IMR-90 (cell line): ENCODE results near the gene FRAS1. TPM values are rescaled to one million over a fixed set of nuclear protein-coding genes. Genes with fewer than 3 reads are reported as not detected.

ENCODE experiments used
- ATAC-seq: fragments of 200-7000 bp; cut with Tn5 transposase; 2 replicates; pipeline ENCODE4 v1.9.1; 2020; ENCODE audit warnings: low read depth, mild to moderate bottlenecking, moderate library complexity
- BruUV-seq: library from RNA; stranded (reverse); fragments of 400-500 nt; replicated peaks from 2 replicates; lab custom pipeline; 2021; lab: Mats Ljungman, UMichigan
- CTCF ChIA-PET: fragments of 300-600 bp; formaldehyde crosslinking; extraction: SDS; loops from one replicate; lab custom pipeline; 2021; ENCODE audit warnings: antibody characterized with exemption; lab: Yijun Ruan, JAX
- POLR2A ChIA-PET: fragments of 300-600 bp; sonication (Branson Sonifier 250); formaldehyde crosslinking; loops from one replicate; lab custom pipeline; 2022; ENCODE audit warnings: antibody characterized with exemption; ENCODE audit not compliant: unreplicated experiment; lab: Charles Lee
- DNase-seq: peaks from one replicate; pipeline ENCODE4 v3.0.0; 2013
- H2AFZ ChIP-seq: replicated peaks from 2 replicates; pipeline ENCODE3; 2013; ENCODE audit warnings: low read length, mild to moderate bottlenecking; ENCODE audit not compliant: poor library complexity
- H2AK5ac ChIP-seq: 2 replicates; pipeline ENCODE4 v1.6.1; 2013; ENCODE audit warnings: low read depth, low read length, inconsistent platforms
- H2AK9ac ChIP-seq: replicated peaks from 2 replicates; pipeline ENCODE3; 2013; ENCODE audit warnings: mild to moderate bottlenecking, low read depth, low read length, moderate library complexity; ENCODE audit not compliant: poor library complexity
- H2BK120ac ChIP-seq: 2 replicates; pipeline ENCODE4 v1.6.1; 2013; ENCODE audit warnings: low read depth, low read length, inconsistent platforms
- H2BK15ac ChIP-seq: 3 replicates; pipeline ENCODE4 v1.6.1; 2013; ENCODE audit warnings: low read depth, low read length, inconsistent platforms
- H2BK20ac ChIP-seq: 2 replicates; pipeline ENCODE4 v1.6.1; 2013; ENCODE audit warnings: low read depth, mild to moderate bottlenecking, inconsistent platforms, low read length, moderate library complexity
- H2BK5ac ChIP-seq: 2 replicates; pipeline ENCODE4 v1.6.1; 2013; ENCODE audit warnings: mild to moderate bottlenecking, low read depth, low read length, inconsistent platforms; ENCODE audit not compliant: poor library complexity, severe bottlenecking
- H3K14ac ChIP-seq: replicated peaks from 2 replicates; pipeline ENCODE4 v1.6.1; 2013; ENCODE audit warnings: low read depth, low read length, inconsistent platforms
- H3K18ac ChIP-seq: 2 replicates; pipeline ENCODE4 v1.6.1; 2013; ENCODE audit warnings: low read depth, low read length, control low read depth
- H3K23ac ChIP-seq: 2 replicates; pipeline ENCODE4 v1.6.1; 2013; ENCODE audit warnings: low read depth, low read length, inconsistent platforms
- H3K27ac ChIP-seq: 2 replicates; pipeline ENCODE4 v1.5.1; 2013; ENCODE audit warnings: mild to moderate bottlenecking, control low read depth, low read length; ENCODE audit not compliant: insufficient read depth
- H3K27me3 ChIP-seq: 2 replicates; pipeline ENCODE4 v1.6.1; 2013; ENCODE audit warnings: low read length; ENCODE audit not compliant: control insufficient read depth, insufficient read depth
- H3K36me3 ChIP-seq: 2 replicates; pipeline ENCODE4 v1.6.1; 2013; ENCODE audit warnings: low read length, mixed read lengths; ENCODE audit not compliant: control insufficient read depth, insufficient read depth
- H3K4ac ChIP-seq: 2 replicates; pipeline ENCODE4 v1.6.1; 2013; ENCODE audit warnings: low read depth, low read length, inconsistent platforms
- H3K4me1 ChIP-seq: 2 replicates; pipeline ENCODE4 v1.6.1; 2013; ENCODE audit warnings: low read length, mixed read lengths; ENCODE audit not compliant: control insufficient read depth, insufficient read depth
- H3K4me2 ChIP-seq: 2 replicates; pipeline ENCODE4 v1.6.1; 2013; ENCODE audit warnings: low read depth, mild to moderate bottlenecking, control low read depth, low read length, moderate library complexity
- H3K4me3 ChIP-seq: 2 replicates; pipeline ENCODE4 v1.5.1; 2013; ENCODE audit warnings: low read depth, mild to moderate bottlenecking, control low read depth, low read length, moderate library complexity; ENCODE audit not compliant: insufficient read depth
- H3K56ac ChIP-seq: 2 replicates; pipeline ENCODE4 v1.6.1; 2013; ENCODE audit warnings: low read length, inconsistent platforms; ENCODE audit not compliant: insufficient read depth; ENCODE audit errors: extremely low read depth
- H3K79me1 ChIP-seq, 2 experiments: 2 replicates each; pipeline ENCODE4 v1.6.1; 2013; ENCODE audit warnings: low read length in 2 of 2, inconsistent platforms in 1 of 2, low read depth in 1 of 2
- H3K9ac ChIP-seq: 2 replicates; pipeline ENCODE4 v1.6.1; 2013; ENCODE audit warnings: low read depth, low read length, control low read depth
- H3K9me1 ChIP-seq: 2 replicates; pipeline ENCODE4 v1.6.1; 2013; ENCODE audit warnings: low read length, inconsistent platforms; ENCODE audit not compliant: insufficient read depth
- H3K9me3 ChIP-seq: 2 replicates; pipeline ENCODE4 v1.6.1; 2013; ENCODE audit warnings: low read length; ENCODE audit not compliant: control insufficient read depth, insufficient read depth
- H4K20me1 ChIP-seq: 2 replicates; pipeline ENCODE4 v1.6.1; 2013; ENCODE audit warnings: low read length, inconsistent platforms; ENCODE audit not compliant: insufficient read depth
- H4K5ac ChIP-seq: 2 replicates; pipeline ENCODE4 v1.6.1; 2013; ENCODE audit warnings: mild to moderate bottlenecking, low read depth, low read length, control low read depth
- H4K8ac ChIP-seq, 2 experiments: 2 replicates each; pipeline ENCODE4 v1.6.1; 2013; ENCODE audit warnings: low read depth in 2 of 2, low read length in 2 of 2, control low read depth in 1 of 2, inconsistent platforms in 1 of 2
- H4K91ac ChIP-seq: 2 replicates; pipeline ENCODE4 v1.6.1; 2013; ENCODE audit warnings: low read depth, low read length, inconsistent platforms; ENCODE audit not compliant: insufficient read depth
- CEBPB ChIP-seq: IDR thresholded peaks from 2 replicates; pipeline ENCODE4 v1.6.1; 2012; ENCODE audit warnings: low read depth, low read length, improper control_type of control experiment
- CHD1 ChIP-seq: IDR thresholded peaks from 2 replicates; pipeline ENCODE4 v1.6.1; 2012; ENCODE audit warnings: low read depth, low read length, improper control_type of control experiment
- FOS ChIP-seq: fragments of 150-350 bp; IDR thresholded peaks from 2 replicates; pipeline ENCODE4 v1.6.1; 2016; ENCODE audit warnings: low read depth, low read length
- MAFK ChIP-seq: IDR thresholded peaks from 2 replicates; pipeline ENCODE4 v1.6.1; 2012; ENCODE audit warnings: low read depth, low read length, improper control_type of control experiment
- MAZ ChIP-seq: IDR thresholded peaks from 2 replicates; pipeline ENCODE4 v1.6.1; 2012; ENCODE audit warnings: low read depth, mild to moderate bottlenecking, low read length, improper control_type of control experiment, moderate library complexity, borderline replicate concordance
- MXI1 ChIP-seq: IDR thresholded peaks from 2 replicates; pipeline ENCODE4 v1.6.1; 2012; ENCODE audit warnings: low read depth, mild to moderate bottlenecking, low read length, moderate library complexity, borderline replicate concordance
- RAD21 ChIP-seq: IDR thresholded peaks from 2 replicates; pipeline ENCODE4 v1.6.1; 2012; ENCODE audit warnings: low read length, improper control_type of control experiment
- RCOR1 ChIP-seq: IDR thresholded peaks from 2 replicates; pipeline ENCODE4 v1.6.1; 2012; ENCODE audit warnings: mild to moderate bottlenecking, low read length, improper control_type of control experiment; ENCODE audit not compliant: insufficient replicate concordance
- RFX5 ChIP-seq: IDR thresholded peaks from 2 replicates; pipeline ENCODE4 v1.8.0; 2012; ENCODE audit warnings: low read depth, mild to moderate bottlenecking, low read length, moderate library complexity
- WGBS, 2 experiments: methylation state at CpG; one replicate each; pipeline versions ENCODE4 v1.1.5 to v1.1.7; 2013; ENCODE audit warnings: missing lambda C conversion rate in 2 of 2; ENCODE audit not compliant: insufficient read length in 1 of 2; ENCODE audit errors: extremely low coverage in 2 of 2; 5-methylcytosine and 5-hydroxymethylcytosine counted together
- dilution Hi-C: fragments of 300-500 bp; cut with HindIII; formaldehyde crosslinking; loops from one replicate; pipeline ENCODE4 v1.14.3; 2018; ENCODE audit warnings: low sequenced_read_pairs; ENCODE audit not compliant: unreplicated experiment
- in situ Hi-C: fragments of 300-500 bp; cut with MboI; formaldehyde crosslinking; loops from 3 replicates; pipeline ENCODE4 v1.14.3; 2019; ENCODE audit warnings: low sequenced_read_pairs, inconsistent platforms, mixed read lengths
- intact Hi-C: fragments of 100-400 bp; cut with micrococcal nuclease; formaldehyde crosslinking; loops from 2 replicates; pipeline ENCODE4 v1.10.0; 2022
- polyA plus RNA-seq, 3 experiments: library from polyadenylated mRNA; depleted of rRNA; stranded (reverse); fragments of >200 nt; gene quantifications; 2 replicates each; pipeline ENCODE4 v1.2.3, GENCODE V29; 2012; ENCODE audit warnings: low replicate concordance in 1 of 3
- total RNA-seq: library from RNA; depleted of rRNA; stranded (reverse); fragments of >200 nt; gene quantifications from 2 replicates; pipeline ENCODE4 v1.2.3, GENCODE V29; 2012
- TF ChIP-seq, protein P1 (sequence below): fragments of 150-350 bp; IDR thresholded peaks from 2 replicates; pipeline ENCODE4 v1.6.1; 2016; ENCODE audit warnings: low read depth, mild to moderate bottlenecking, low read length, moderate library complexity, borderline replicate concordance
- TF ChIP-seq, protein P2 (sequence below): conservative IDR thresholded peaks from 2 replicates; pipeline ENCODE4 v1.5.1; 2012; ENCODE audit warnings: mild to moderate bottlenecking, low read depth, low read length, improper control_type of control experiment
- TF ChIP-seq, protein P3 (sequence below): fragments of 150-350 bp; IDR thresholded peaks from 2 replicates; pipeline ENCODE4 v1.6.1; 2017; ENCODE audit warnings: mild to moderate bottlenecking, antibody characterized with exemption, low read length, low read depth

FRAS1 gene
- total and polyA plus RNA-seq, 2 of the 4 experiments (the other 2 are of a cell fraction) = under 0.01 to 0.03 TPM

DNA sequence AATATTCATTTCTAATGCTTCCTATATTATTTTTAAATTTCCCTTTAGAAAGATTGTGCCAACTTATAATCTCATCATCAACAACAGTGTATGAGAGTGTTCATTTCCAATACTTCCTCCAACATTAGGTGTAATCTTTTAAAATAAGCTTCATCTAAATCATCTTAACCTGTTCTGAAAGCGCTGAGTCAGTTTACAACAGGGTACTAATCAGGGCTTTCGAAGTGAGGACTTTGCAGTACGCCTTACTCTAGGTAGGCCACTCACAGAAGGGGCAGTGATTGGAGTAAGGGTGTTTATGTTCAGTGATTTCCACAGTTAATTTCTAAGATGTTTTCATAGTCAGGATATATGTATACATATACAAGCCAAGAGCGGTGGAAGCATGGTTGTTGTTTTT is 87.9 kb downstream of the FRAS1 start:
- BruUV-seq = no TSS peak
- in situ Hi-C loops = no loop called here

More for the DNA sequence above, 87.9 kb downstream of the FRAS1 start:
- no peak overlapping the region for H3K4ac ChIP-seq
- H3K4me1 ChIP-seq = no peaks in the 10 kb centered on the region
- DNase-seq (no peak), ATAC-seq (no peak)
- no peaks in the 10 kb centered on the region for H3K36me3 ChIP-seq
- TF ChIP-seq CHD1 (no peak), RFX5 (no peak), MAFK (no peak), RAD21 (no peak), MXI1 (no peak), RCOR1 (no peak), CEBPB (no peak), FOS (no peak), MAZ (no peak)
- TF ChIP-seq, protein P1, sequence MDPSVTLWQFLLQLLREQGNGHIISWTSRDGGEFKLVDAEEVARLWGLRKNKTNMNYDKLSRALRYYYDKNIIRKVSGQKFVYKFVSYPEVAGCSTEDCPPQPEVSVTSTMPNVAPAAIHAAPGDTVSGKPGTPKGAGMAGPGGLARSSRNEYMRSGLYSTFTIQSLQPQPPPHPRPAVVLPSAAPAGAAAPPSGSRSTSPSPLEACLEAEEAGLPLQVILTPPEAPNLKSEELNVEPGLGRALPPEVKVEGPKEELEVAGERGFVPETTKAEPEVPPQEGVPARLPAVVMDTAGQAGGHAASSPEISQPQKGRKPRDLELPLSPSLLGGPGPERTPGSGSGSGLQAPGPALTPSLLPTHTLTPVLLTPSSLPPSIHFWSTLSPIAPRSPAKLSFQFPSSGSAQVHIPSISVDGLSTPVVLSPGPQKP = no peak
- TF ChIP-seq, protein P2, sequence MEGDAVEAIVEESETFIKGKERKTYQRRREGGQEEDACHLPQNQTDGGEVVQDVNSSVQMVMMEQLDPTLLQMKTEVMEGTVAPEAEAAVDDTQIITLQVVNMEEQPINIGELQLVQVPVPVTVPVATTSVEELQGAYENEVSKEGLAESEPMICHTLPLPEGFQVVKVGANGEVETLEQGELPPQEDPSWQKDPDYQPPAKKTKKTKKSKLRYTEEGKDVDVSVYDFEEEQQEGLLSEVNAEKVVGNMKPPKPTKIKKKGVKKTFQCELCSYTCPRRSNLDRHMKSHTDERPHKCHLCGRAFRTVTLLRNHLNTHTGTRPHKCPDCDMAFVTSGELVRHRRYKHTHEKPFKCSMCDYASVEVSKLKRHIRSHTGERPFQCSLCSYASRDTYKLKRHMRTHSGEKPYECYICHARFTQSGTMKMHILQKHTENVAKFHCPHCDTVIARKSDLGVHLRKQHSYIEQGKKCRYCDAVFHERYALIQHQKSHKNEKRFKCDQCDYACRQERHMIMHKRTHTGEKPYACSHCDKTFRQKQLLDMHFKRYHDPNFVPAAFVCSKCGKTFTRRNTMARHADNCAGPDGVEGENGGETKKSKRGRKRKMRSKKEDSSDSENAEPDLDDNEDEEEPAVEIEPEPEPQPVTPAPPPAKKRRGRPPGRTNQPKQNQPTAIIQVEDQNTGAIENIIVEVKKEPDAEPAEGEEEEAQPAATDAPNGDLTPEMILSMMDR = no peak
- TF ChIP-seq, protein P3, sequence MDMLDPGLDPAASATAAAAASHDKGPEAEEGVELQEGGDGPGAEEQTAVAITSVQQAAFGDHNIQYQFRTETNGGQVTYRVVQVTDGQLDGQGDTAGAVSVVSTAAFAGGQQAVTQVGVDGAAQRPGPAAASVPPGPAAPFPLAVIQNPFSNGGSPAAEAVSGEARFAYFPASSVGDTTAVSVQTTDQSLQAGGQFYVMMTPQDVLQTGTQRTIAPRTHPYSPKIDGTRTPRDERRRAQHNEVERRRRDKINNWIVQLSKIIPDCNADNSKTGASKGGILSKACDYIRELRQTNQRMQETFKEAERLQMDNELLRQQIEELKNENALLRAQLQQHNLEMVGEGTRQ = no peak
- H3K14ac ChIP-seq = no peak overlapping the region
- H3K56ac ChIP-seq = no peak overlapping the region
- no peak overlapping the region for H4K91ac ChIP-seq
- no peaks in the 10 kb centered on the region for H3K79me1 ChIP-seq
- no peak overlapping the region for H2AK9ac ChIP-seq
- dilution Hi-C loops = no loop called here
- WGBS, 2 experiments = no CpG with 5 or more reads among the region's 4 CpGs
- peaks cover 2% of the 10 kb centered on the region; the same call in 1 of the 2 replicates for H3K9me1 ChIP-seq
- H4K20me1 ChIP-seq = no peaks in the 10 kb centered on the region
- H2BK120ac ChIP-seq = no peak overlapping the region
- intact Hi-C loops = no loop called here
- no peak overlapping the region for H3K4me2 ChIP-seq
- no peak overlapping the region for H2BK15ac ChIP-seq
- no peak overlapping the region for H3K23ac ChIP-seq
- no peak overlapping the region for H2AK5ac ChIP-seq
- no peak overlapping the region for H3K9ac ChIP-seq
- no peak overlapping the region for H2BK20ac ChIP-seq
- H2BK5ac ChIP-seq = no peak overlapping the region
- CTCF ChIA-PET = no interaction called here
- H2AFZ ChIP-seq = no peak overlapping the region
- H3K9me3 ChIP-seq = no peaks in the 10 kb centered on the region
- H3K18ac ChIP-seq = no peak overlapping the region
- POLR2A ChIA-PET = no interaction called here
- no peak overlapping the region for H4K5ac ChIP-seq
- H3K27ac ChIP-seq = no peak overlapping the region
- H4K8ac ChIP-seq = no peak overlapping the region
- no peak overlapping the region for H3K4me3 ChIP-seq
- no peaks in the 10 kb centered on the region for H3K27me3 ChIP-seq
